Prostate gland (tissue), 2 donors: ENCODE data around the gene PTTG1.

Experiments
- POLR2A ChIP-seq: fragments of 450-650 bp; IDR thresholded peaks from one replicate; pipeline ENCODE4 v1.6.1; 2016; ENCODE audit warnings: antibody characterized with exemption, mild to moderate bottlenecking
- POLR2AphosphoS5 ChIP-seq: sonication (generic); formaldehyde crosslinking; IDR thresholded peaks from one replicate; pipeline ENCODE4 v1.6.1; 2017; ENCODE audit warnings: antibody characterized with exemption
- TF ChIP-seq, protein P1 (sequence below), 4 experiments: fragments of 200-600 bp in 2 of 4; fragments of 450-650 bp in 2 of 4; sonication (generic) in 2 of 4; IDR thresholded peaks; 1 replicate in 3 of 4; 2 replicates in 1 of 4; pipeline ENCODE4 v1.5.1; 2016 to 2019; ENCODE audit warnings: antibody characterized with exemption in 4 of 4, mild to moderate bottlenecking in 2 of 4, moderate library complexity in 2 of 4

DNA sequence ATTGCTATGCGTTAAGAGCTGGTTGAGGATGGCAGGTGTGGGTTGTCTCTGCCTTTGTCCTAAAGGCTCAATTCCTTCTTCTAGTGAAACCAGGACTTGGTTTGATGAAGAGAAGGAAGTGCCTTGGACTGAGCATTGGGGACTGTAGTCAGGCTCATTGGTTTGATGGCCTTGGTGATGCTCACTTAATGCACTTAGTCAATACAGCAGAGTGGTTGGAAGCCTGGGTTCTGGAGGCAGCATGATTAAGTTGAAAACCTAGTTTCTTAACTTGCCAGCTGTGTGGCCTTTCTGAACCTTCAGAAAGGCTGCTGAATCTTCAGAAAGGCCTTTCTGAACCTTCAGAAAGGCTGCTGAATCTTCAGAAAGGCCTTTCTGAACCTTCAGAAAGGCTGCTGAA lies 52.4 kb downstream of the PTTG1 start:
- TF ChIP-seq, protein P1, sequence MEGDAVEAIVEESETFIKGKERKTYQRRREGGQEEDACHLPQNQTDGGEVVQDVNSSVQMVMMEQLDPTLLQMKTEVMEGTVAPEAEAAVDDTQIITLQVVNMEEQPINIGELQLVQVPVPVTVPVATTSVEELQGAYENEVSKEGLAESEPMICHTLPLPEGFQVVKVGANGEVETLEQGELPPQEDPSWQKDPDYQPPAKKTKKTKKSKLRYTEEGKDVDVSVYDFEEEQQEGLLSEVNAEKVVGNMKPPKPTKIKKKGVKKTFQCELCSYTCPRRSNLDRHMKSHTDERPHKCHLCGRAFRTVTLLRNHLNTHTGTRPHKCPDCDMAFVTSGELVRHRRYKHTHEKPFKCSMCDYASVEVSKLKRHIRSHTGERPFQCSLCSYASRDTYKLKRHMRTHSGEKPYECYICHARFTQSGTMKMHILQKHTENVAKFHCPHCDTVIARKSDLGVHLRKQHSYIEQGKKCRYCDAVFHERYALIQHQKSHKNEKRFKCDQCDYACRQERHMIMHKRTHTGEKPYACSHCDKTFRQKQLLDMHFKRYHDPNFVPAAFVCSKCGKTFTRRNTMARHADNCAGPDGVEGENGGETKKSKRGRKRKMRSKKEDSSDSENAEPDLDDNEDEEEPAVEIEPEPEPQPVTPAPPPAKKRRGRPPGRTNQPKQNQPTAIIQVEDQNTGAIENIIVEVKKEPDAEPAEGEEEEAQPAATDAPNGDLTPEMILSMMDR (IDR thresholded peaks at IDR 0.05) = no peak
- TF ChIP-seq POLR2A (no peak), POLR2AphosphoS5 (no peak)
